ENCODE results near the gene KDM5C. TPM values are rescaled to one million over a fixed set of nuclear protein-coding genes. Genes with fewer than 3 reads are reported as not detected.

KDM5C gene
- total and polyA plus RNA-seq, 2 experiments from 2014 or later = 74.5 to 144 TPM

- no peaks in the 10 kb centered on the region for H3K79me2 ChIP-seq
- no peaks in the 10 kb centered on the region for H3K27me3 ChIP-seq
- H3K9me2 ChIP-seq (replicated peaks; ENCODE audit: insufficient read depth) = no peaks in the 10 kb centered on the region
- H3K36me3 ChIP-seq (replicated peaks; ENCODE audit: insufficient read depth, low read depth) = no peaks in the 10 kb centered on the region
- H3K4me3 ChIP-seq = no peak overlapping the region
- H2AFZ ChIP-seq = no peak overlapping the region
- H3K4me2 ChIP-seq = no peak overlapping the region
- no peaks in the 10 kb centered on the region for H3K9me3 ChIP-seq (ENCODE audit: low read depth)
- no peak overlapping the region for H3K27ac ChIP-seq
- no peaks in the 10 kb centered on the region for H4K20me1 ChIP-seq (ENCODE audit: insufficient read depth, poor library complexity, severe bottlenecking)
- TF ChIP-seq EZH2 (IDR thresholded peaks at IDR 0.05; ENCODE audit: borderline replicate concordance) (no peak), EZH2phosphoT487 (IDR thresholded peaks at IDR 0.05; ENCODE audit: low read depth, severe bottlenecking, unreplicated experiment) (no peak)
- TF ChIP-seq, protein P1, sequence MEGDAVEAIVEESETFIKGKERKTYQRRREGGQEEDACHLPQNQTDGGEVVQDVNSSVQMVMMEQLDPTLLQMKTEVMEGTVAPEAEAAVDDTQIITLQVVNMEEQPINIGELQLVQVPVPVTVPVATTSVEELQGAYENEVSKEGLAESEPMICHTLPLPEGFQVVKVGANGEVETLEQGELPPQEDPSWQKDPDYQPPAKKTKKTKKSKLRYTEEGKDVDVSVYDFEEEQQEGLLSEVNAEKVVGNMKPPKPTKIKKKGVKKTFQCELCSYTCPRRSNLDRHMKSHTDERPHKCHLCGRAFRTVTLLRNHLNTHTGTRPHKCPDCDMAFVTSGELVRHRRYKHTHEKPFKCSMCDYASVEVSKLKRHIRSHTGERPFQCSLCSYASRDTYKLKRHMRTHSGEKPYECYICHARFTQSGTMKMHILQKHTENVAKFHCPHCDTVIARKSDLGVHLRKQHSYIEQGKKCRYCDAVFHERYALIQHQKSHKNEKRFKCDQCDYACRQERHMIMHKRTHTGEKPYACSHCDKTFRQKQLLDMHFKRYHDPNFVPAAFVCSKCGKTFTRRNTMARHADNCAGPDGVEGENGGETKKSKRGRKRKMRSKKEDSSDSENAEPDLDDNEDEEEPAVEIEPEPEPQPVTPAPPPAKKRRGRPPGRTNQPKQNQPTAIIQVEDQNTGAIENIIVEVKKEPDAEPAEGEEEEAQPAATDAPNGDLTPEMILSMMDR (IDR thresholded peaks at IDR 0.05; ENCODE audit: poor library complexity) = no peak
- DNase-seq (ENCODE audit: low spot score) = no peak
- H3K4me1 ChIP-seq (ENCODE audit: insufficient read depth) = no peaks in the 10 kb centered on the region
- WGBS (ENCODE audit: low lambda C conversion rate, missing lambda C conversion rate) = 90% methylated on average over 17 of the region's 19 CpGs
Observed at GRCh38 chrX:53250556-53250955, 25.5 kb upstream of the KDM5C start.

- Histone ChIP-seq H3K27ac (no peak overlapping the region), H3K27me3 (no peaks in the 10 kb centered on the region), H3K9me2 (replicated peaks; ENCODE audit: insufficient read depth) (no peaks in the 10 kb centered on the region), H4K20me1 (ENCODE audit: insufficient read depth, poor library complexity, severe bottlenecking) (no peaks in the 10 kb centered on the region), H3K4me1 (ENCODE audit: insufficient read depth) (no peaks in the 10 kb centered on the region), H3K36me3 (replicated peaks; ENCODE audit: insufficient read depth, low read depth) (no peaks in the 10 kb centered on the region), H3K4me2 (no peak overlapping the region), H3K4me3 (no peak overlapping the region), H3K79me2 (no peaks in the 10 kb centered on the region), H3K9me3 (ENCODE audit: low read depth) (no peaks in the 10 kb centered on the region), H2AFZ (no peak overlapping the region)
- whole genome bisulfite sequencing (ENCODE audit: low lambda C conversion rate, missing lambda C conversion rate) = 70% methylated on average over 1 of the region's 1 CpG
- TF ChIP-seq EZH2phosphoT487 (IDR thresholded peaks at IDR 0.05; ENCODE audit: low read depth, severe bottlenecking, unreplicated experiment) (no peak), EZH2 (IDR thresholded peaks at IDR 0.05; ENCODE audit: borderline replicate concordance) (no peak)
- TF ChIP-seq, protein P1 (IDR thresholded peaks at IDR 0.05; ENCODE audit: poor library complexity) = no peak
- no peak for DNase-seq (ENCODE audit: low spot score)
Observed at GRCh38 chrX:53249408-53250042, 24.5 kb upstream of the KDM5C start.

DNA sequence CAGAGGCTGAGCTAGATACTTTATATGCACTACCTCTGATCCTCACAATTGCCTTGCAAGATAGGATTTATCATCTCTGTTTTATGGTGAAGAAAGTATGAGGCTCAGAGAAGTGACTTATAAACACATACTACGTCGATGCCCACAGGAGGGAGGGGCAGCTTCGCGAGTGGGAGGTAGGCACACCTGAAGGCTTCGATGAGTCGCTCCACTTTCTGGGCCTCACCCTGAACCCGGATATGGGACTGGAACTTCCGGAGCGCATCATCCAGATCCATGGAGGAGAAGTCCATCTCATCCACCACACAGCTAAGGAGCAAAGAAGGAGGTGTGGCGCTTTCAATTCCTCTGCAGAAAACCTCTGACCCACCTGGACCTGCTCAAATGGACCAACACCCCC, 22.9 kb upstream of the KDM5C start:
- H3K27me3 ChIP-seq = no peaks in the 10 kb centered on the region
- DNase-seq (ENCODE audit: low spot score) = no peak
- H4K20me1 ChIP-seq (ENCODE audit: insufficient read depth, poor library complexity, severe bottlenecking) = no peaks in the 10 kb centered on the region
- no peaks in the 10 kb centered on the region for H3K9me3 ChIP-seq (ENCODE audit: low read depth)
- no peaks in the 10 kb centered on the region for H3K36me3 ChIP-seq (replicated peaks; ENCODE audit: insufficient read depth, low read depth)
- no peaks in the 10 kb centered on the region for H3K79me2 ChIP-seq
- no peak overlapping the region for H2AFZ ChIP-seq
- no peak overlapping the region for H3K27ac ChIP-seq
- H3K4me2 ChIP-seq = no peak overlapping the region
- TF ChIP-seq, protein P1 (IDR thresholded peaks at IDR 0.05; ENCODE audit: poor library complexity) = no peak
- TF ChIP-seq EZH2 (IDR thresholded peaks at IDR 0.05; ENCODE audit: borderline replicate concordance) (no peak), EZH2phosphoT487 (IDR thresholded peaks at IDR 0.05; ENCODE audit: low read depth, severe bottlenecking, unreplicated experiment) (no peak)
- no peaks in the 10 kb centered on the region for H3K9me2 ChIP-seq (replicated peaks; ENCODE audit: insufficient read depth)
- 83% methylated on average over 10 of the region's 10 CpGs for WGBS (ENCODE audit: low lambda C conversion rate, missing lambda C conversion rate)
- H3K4me1 ChIP-seq (ENCODE audit: insufficient read depth) = no peaks in the 10 kb centered on the region
- no peak overlapping the region for H3K4me3 ChIP-seq
